ENCODE measurements around the gene FAAH2.
"Not testable (repeated sequence)": the region's sequence is repeated elsewhere in the genome, so short reads cannot be mapped to it uniquely, and the experiment has no call there.

Gene FAAH2

DNA sequence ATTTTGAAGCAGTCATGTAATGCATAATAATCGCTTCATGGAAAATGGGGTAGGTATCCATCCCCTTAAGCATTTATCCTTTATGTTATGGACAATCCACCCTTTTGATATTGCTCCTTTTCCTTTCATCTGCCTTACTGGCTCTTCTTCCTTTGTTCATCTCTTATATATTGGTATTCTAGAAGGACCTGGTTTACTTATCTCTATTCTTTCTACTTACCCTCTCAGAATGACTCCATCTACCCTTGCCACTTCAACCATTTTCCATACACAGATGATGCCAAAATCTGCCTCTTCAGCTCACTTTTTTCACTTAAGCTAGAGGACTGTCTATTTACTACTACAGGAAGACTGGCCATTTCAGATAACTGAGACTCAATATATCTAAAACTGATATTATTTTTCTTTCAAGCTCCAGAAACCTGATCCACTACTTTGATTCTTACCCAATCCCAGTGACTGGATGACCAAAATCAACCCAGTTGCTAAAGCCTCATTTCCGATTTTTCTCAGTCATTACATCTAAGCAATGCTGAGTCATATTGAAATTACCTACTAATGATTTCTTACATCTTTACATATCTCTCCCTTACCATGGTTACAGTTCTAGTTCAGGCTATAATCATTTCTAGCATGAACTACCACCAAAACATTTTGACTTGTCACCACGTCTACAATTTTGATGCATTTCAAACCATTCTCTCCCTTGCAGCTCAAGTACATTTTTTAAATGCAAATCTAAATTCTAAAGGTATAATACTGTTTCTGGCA, 93.7 kb downstream of the FAAH2 start:
- no peak for DNase-seq

DNA sequence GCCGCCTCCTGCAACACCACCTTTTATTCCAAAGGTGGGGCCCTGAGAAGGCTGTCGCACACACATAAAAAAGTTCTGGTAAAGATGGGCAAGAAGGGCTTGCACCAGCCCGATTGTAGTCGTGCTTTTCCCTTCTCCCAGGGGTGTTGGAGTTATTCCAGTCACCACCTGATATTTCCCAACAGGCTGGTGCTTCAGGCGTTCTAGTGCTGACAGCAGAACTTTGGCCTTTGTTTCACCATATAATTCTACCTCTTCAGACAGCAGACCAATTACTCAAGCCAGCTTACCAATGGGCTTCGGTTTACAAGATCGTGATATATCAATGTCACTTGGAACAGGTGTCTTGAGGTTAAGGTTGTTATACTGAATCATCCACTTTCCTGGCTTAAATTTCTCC, 107.7 kb downstream of the FAAH2 start:
- not testable (repeated sequence) for DNase-seq

DNA sequence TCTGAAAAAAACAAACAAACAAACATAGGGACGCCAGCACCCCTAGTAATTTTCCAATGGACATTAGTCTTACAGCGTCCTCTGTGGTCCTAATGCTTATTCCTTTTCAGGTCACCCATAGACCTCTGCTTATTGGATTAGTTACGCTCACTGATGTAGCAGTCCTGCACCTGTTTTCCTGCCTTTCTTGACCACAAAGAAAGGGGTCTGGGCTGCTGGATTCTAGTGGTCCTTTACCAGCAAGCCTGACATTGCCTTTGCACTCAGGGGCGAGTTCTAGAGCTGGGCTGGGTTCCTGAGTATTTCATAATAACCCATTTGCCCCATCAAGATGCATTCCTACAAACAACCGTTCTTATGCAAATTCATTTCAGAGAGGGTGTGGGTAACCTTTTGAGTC, 116.7 kb downstream of the FAAH2 start:
- DNase-seq: not testable (repeated sequence)

DNA sequence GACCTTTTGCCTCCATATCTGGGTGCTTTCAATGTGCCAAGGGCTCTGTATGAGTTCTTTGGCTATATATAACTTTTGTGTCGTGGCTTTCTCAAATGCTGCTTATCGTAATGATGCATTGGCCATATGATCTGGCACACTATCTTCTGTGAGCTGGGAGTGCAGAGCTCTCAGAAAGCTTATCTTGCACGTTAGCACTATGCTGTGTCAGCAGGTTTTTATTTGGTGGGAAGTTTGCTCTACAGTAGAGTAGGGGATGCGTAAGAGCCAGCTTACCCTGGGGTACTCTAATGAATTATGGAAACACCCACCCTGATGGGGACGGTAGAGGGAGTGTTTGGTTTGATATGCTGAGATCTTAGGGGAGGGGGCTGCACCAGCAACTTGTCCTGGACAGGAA, 119.6 kb downstream of the FAAH2 start:
- no peak for DNase-seq

DNA sequence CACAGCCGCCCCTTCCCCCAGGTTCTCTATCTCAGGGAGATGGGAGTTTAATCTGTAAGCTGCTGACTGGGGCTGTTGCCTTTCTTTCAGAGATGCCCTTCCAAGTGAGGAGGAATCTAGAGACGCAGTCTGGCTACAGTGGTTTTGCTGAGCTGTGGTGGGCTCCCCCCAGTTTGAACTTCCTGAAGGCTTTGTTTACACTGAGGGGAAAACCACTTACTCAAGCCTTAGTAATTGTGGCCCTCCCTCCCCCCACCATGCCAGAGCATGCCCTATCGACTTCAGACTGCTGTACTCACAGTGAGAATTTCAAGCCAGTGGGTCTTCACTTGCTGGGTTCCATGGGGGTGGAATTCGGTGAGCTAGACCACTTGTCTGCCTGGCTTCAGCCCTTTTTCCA, 131.3 kb downstream of the FAAH2 start:
- DNase-seq: no peak

DNA sequence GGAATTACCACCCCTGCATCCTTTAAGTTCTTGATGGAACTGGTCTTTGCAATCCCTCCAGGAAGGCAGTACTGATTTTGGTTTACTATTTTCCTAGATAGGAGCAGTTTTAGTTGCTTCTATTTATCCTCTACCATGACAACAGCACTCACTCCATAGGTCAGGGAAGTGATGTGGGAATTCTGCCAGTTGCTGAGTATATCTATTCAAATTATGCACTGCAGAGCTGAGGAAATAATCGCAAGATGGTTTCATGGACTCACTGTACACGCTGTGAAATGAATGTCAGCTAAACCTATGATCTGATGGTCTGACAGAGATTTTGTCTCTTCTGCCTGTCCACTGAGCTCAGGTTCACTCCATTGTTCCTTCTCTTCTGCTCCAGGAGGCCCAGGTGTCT, 135.8 kb downstream of the FAAH2 start:
- no peak for DNase-seq

DNA sequence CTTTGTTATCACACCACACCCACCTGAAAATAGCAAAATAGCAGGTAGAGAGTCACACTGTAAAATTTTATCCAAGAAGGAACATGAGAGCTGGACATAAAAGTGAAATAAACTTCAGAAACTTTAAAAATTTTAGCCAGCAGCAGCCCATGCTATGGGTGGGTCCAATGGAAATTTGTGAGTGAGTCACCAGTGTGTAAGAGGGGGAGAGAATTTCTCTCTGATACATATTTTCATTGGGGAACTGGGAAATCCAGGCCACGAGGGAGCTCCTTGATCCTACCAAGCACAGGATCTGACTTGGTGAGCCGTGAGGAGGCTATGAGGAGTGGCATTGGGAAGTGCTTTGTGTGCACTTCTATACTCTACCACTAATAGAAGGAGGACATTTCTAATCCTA, 136.3 kb downstream of the FAAH2 start:
- DNase-seq: no peak

DNA sequence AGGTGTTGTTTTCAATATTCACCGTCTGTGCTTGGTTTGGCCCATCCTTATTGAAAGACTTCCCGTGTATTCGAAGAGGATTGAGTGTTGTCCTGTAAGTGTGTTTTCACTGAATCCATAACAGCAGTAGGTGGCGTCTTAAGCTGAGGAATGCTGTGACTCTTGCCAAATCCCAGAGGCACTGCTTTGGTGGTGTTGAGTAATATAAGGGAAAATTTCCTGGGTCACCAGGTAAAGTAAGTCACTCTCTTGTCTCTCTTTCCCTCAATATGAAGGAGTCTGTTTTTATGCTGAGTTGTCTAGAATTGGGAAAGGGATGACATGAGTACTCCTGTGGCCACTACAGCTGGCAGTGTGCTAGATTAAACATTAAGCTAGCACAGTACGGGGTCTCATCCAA, 158.6 kb downstream of the FAAH2 start:
- no peak for DNase-seq

DNA sequence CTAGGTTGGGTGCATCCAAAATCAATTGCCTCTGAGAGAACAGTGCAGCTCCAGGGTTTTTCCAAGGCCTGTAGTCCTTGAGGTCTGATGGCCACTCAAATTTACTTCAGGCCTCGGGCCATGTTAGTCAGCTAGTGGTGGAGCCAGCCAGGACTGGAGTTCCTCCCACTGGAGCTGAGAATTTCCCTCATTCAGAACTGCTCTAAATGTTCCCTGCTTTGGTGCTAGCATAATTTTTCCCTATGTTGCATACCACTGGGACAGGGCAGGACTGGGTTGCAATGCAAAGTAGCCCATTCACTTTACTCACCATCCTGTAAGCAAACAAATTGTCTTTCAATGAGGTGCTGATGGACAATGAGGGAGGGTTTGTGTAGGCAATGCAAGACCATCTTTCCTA, 159.3 kb downstream of the FAAH2 start:
- DNase-seq: no peak

DNA sequence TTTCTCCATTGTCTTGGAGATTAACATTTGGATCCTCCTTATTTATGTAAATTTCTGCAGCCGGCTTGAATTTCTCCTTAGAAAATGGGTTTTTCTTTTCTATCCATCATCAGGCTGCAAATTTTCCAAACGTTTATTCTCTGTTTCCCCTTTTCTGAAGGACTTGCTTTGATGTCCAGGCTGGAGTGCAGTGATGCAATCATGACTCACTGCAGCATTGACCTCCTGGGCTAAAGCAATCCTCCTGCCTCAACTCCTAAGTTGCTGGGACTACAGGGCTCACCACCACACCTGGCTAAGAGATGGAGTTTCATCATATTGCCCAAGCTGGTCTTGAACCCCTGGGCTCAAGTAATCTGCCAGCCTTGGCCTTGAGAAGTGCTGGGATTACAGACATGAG, 161.3 kb downstream of the FAAH2 start:
- no peak for DNase-seq

DNA sequence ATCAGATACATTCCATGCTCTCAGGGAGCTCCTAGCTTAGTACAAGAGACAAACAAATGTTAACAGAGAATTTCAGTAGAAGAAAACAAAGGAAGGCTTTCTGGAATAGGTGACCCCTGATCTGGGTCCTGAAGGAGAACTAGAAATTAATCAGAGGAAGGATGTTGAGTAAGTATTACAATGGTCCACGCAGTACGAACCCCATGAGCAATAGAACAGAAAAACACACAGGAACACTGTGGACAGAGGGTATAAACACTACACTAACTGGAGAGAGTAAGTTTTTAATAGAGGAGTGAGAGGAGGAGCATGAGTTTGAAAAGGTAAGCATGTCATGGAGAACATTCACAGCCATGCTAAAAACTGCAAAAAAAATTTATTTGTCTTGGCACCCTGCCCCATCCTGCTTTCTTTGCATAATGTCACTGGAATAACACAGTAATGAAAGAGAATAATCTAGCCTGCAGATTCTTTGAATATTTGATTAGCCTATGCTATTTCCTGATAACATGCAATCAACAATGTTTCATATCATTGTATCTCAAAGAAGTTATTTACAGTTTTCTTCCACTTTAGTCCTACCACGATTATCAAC, 165.0 kb downstream of the FAAH2 start:
- DNase-seq: no peak

DNA sequence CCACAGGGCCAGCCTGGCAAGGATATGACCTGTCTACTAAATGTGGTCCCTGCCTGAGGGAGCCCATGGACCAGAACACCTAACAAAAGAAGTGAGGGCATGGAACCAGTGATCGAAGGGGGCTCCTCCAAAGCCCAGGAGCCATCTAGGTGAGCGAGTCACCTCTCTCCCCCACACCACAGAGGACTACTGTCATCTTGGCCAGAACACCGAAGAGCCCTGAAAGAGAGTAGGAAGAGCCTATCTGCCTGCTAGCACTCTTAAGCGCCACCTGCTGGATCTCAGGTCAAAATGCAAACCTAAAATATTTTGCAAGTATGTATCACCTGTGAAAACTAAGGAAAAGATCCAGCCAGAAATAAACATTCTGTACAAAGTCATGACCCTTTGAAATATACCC, 167.4 kb downstream of the FAAH2 start:
- no peak for DNase-seq

DNA sequence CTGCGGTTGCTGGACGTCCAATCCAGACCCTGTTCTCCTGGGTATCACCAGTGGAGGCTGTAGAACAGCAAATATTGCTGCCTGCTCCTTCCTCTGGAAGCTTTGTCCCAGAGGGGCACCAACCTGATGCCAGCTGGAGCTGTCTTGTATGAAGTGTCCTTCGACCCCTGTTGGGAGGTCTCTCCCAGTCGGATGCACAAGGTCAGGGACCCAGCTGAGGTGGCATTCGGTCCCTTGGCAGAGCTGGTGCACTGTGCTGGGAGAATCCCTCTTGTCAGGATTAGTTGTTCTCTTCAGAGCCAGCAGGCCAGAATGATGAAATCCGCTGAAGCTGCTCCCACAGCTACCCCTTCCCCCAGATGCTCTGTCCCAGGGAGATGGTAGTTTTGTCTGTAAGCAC, 195.0 kb downstream of the FAAH2 start:
- no peak for DNase-seq

DNA sequence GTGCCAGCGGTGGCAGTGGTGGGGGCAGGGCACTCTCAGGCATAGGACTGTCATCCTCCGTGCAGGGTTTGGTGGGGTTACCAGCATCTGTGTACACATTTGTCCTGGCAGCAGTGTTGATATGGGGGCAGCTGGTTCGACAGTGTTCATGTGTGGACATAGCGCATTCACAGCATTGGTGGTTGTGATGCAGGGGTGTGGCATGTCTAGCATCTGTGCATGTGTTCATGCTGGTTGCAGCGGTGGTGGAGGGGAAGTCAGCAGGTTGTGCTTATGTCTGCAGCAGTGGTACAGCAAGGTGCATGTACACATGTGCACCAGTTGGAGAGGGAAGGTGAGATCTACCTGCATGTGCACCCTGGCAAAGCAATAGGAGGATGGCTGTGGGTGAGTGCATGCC, 230.0 kb downstream of the FAAH2 start:
- no peak for DNase-seq

DNA sequence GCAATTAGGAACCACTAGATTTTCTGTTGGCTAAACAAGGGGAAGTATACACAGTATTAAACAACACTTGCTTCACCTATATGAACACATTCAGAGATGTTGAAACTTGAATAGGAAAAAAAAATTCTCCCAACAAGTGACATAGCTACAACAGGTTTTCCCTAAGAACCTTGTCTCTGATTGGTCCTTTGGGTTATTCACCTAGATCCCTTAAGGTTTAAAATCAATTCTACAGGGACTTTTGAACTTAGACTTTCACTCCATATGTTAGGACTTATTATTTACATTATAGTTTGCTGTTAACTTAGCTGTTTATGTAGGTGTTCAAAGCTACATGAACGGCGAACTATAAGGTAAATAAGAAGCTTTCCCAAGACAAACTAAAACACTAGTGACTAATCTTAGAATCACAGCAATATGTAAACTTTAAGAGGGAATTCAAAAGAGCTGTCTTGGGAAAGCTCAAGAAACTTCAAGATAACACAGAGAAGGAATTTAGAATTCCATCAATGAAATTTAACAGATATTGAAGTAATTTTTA, 233.1 kb downstream of the FAAH2 start:
- no peak for DNase-seq

DNA sequence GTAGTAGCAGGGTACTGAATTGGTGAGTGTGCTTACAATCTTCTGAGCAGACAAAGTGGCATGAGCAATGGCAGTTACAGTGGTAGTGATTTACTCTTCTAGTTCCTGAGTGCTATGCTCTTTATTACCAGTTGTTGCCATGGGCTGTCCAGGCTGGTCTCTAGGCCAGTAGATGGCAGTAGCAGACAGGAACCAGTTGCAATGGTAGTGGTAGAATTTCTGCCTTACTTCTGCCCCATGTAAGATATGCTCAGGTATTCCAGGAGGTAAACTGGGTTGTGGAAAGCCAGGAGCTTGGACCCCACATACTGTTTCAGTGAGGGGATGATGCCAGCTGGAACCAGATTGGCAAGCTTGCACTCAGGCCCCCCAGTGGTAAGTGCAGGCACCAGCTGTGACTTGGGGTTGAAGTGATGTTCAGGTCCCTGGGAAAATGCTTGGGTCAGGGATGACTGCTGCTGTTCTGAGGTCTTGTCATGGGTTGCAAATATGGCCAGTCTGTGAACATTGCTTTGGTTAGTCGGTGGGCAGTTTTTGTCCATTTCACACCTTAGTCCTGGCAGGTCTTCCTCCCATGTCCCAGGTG, 242.3 kb downstream of the FAAH2 start:
- no peak for DNase-seq
